Parathyroid adenoma (tissue), 2 donors: ENCODE results near the gene CD72.
"Not testable (repeated sequence)": the region's sequence is repeated elsewhere in the genome, so short reads cannot be mapped to it uniquely, and the experiment has no call there.

ENCODE experiments used
- H2AFZ ChIP-seq: fragments of 300-600 bp; sonication (generic); one replicate; pipeline ENCODE4 v1.7.0; 2017; ENCODE audit warnings: antibody characterized with exemption, mild to moderate bottlenecking
- H3K27ac ChIP-seq: fragments of 300-600 bp; sonication (generic); one replicate; pipeline ENCODE4 v1.7.0; 2017
- H3K27me3 ChIP-seq: fragments of 300-600 bp; sonication (generic); one replicate; pipeline ENCODE4 v1.7.0; 2017; ENCODE audit warnings: low read length; ENCODE audit not compliant: control insufficient read depth, insufficient read depth
- H3K36me3 ChIP-seq: fragments of 300-600 bp; sonication (generic); one replicate; pipeline ENCODE4 v1.7.0; 2017; ENCODE audit warnings: low read length; ENCODE audit not compliant: control insufficient read depth, insufficient read depth
- H3K4me1 ChIP-seq: fragments of 300-600 bp; sonication (generic); one replicate; pipeline ENCODE4 v1.7.0; 2017; ENCODE audit warnings: control low read depth
- H3K4me2 ChIP-seq: fragments of 300-600 bp; sonication (generic); one replicate; pipeline ENCODE4 v1.7.0; 2017; ENCODE audit warnings: low read length
- H3K4me3 ChIP-seq: fragments of 300-600 bp; sonication (generic); one replicate; pipeline ENCODE4 v1.7.0; 2017; ENCODE audit warnings: low read depth, low read length
- H3K79me2 ChIP-seq: fragments of 300-600 bp; sonication (generic); one replicate; pipeline ENCODE4 v1.7.0; 2017; ENCODE audit warnings: control low read depth
- H3K9ac ChIP-seq: fragments of 300-600 bp; sonication (generic); one replicate; pipeline ENCODE4 v1.7.0; 2017; ENCODE audit warnings: mild to moderate bottlenecking
- H3K9me3 ChIP-seq: fragments of 300-600 bp; sonication (generic); one replicate; pipeline ENCODE4 v1.7.0; 2017; ENCODE audit warnings: low read length; ENCODE audit not compliant: control insufficient read depth
- CTCF ChIP-seq: fragments of 300-600 bp; sonication (generic); IDR thresholded peaks from one replicate; pipeline ENCODE4 v1.7.0; 2017; ENCODE audit warnings: antibody characterized with exemption, mild to moderate bottlenecking
- donor health status: primary hyperparathyroidism.

Gene CD72

GRCh38 chr9:35599763-35600604, 18.2 kb downstream of the CD72 start:
- Histone ChIP-seq H2AFZ (no peak overlapping the region), H3K27ac (no peak overlapping the region), H3K4me1 (no peaks in the 10 kb centered on the region), H3K9me3 (no peaks in the 10 kb centered on the region), H3K4me3 (no peak overlapping the region), H3K27me3 (no peaks in the 10 kb centered on the region), H3K36me3 (no peaks in the 10 kb centered on the region), H3K9ac (no peak overlapping the region), H3K4me2 (no peak overlapping the region), H3K79me2 (no peaks in the 10 kb centered on the region)
- TF ChIP-seq CTCF = no peak

- no peak overlapping the region for H2AFZ ChIP-seq
- no peak for TF ChIP-seq CTCF
- no peaks in the 10 kb centered on the region for H3K79me2 ChIP-seq
- H3K9ac ChIP-seq = no peak overlapping the region
- no peak overlapping the region for H3K27ac ChIP-seq
- no peak overlapping the region for H3K4me3 ChIP-seq
- H3K27me3 ChIP-seq = no peaks in the 10 kb centered on the region
- H3K36me3 ChIP-seq = no peaks in the 10 kb centered on the region
- H3K4me2 ChIP-seq = no peak overlapping the region
- no peaks in the 10 kb centered on the region for H3K4me1 ChIP-seq
- no peaks in the 10 kb centered on the region for H3K9me3 ChIP-seq
Measured at GRCh38 chr9:35598866-35599590, 19.2 kb downstream of the CD72 start.

GRCh38 chr9:35596907-35597306, 21.3 kb downstream of the CD72 start:
- H3K9me3 ChIP-seq = not testable (repeated sequence)

GRCh38 chr9:35594471-35594870, 23.7 kb downstream of the CD72 start:
- H3K4me3 ChIP-seq = no peak overlapping the region
- no peak overlapping the region for H3K9ac ChIP-seq
- H3K9me3 ChIP-seq = no peaks in the 10 kb centered on the region
- H3K27ac ChIP-seq = no peak overlapping the region
- TF ChIP-seq CTCF = no peak
- H2AFZ ChIP-seq = no peak overlapping the region
- no peak overlapping the region for H3K4me2 ChIP-seq
- no peaks in the 10 kb centered on the region for H3K4me1 ChIP-seq
- H3K79me2 ChIP-seq = no peaks in the 10 kb centered on the region
- no peaks in the 10 kb centered on the region for H3K36me3 ChIP-seq
- H3K27me3 ChIP-seq = no peaks in the 10 kb centered on the region

More at GRCh38 chr9:35596907-35597306, 21.3 kb downstream of the CD72 start:
- H3K36me3 ChIP-seq, H3K27ac ChIP-seq, H2AFZ ChIP-seq, H3K27me3 ChIP-seq, H3K79me2 ChIP-seq, H3K9ac ChIP-seq, H3K4me3 ChIP-seq, H3K4me2 ChIP-seq, H3K4me1 ChIP-seq: not testable (repeated sequence)

- no peaks in the 10 kb centered on the region for H3K9me3 ChIP-seq
- no peak for TF ChIP-seq CTCF
- H3K4me1 ChIP-seq = no peaks in the 10 kb centered on the region
- no peaks in the 10 kb centered on the region for H3K79me2 ChIP-seq
- no peak overlapping the region for H3K27ac ChIP-seq
- no peak overlapping the region for H3K4me2 ChIP-seq
- no peak overlapping the region for H2AFZ ChIP-seq
- H3K36me3 ChIP-seq = no peaks in the 10 kb centered on the region
- no peak overlapping the region for H3K4me3 ChIP-seq
- H3K27me3 ChIP-seq = no peaks in the 10 kb centered on the region
- no peak overlapping the region for H3K9ac ChIP-seq
Measured at GRCh38 chr9:35593581-35593980, 24.6 kb downstream of the CD72 start.

- H3K79me2 ChIP-seq, H3K9me3 ChIP-seq, H3K36me3 ChIP-seq, H3K27ac ChIP-seq, H3K4me1 ChIP-seq, H3K4me3 ChIP-seq, H3K4me2 ChIP-seq, H3K9ac ChIP-seq, H2AFZ ChIP-seq, H3K27me3 ChIP-seq: not testable (repeated sequence)
Measured at GRCh38 chr9:35588506-35588905, 29.7 kb downstream of the CD72 start.

GRCh38 chr9:35584681-35585080, 33.5 kb downstream of the CD72 start:
- H3K79me2 ChIP-seq, H3K27ac ChIP-seq, H3K36me3 ChIP-seq, H3K4me3 ChIP-seq, H3K4me1 ChIP-seq, H2AFZ ChIP-seq, H3K9ac ChIP-seq, H3K27me3 ChIP-seq, H3K4me2 ChIP-seq, H3K9me3 ChIP-seq: not testable (repeated sequence)
